Measurements from ENCODE around the gene DACT1. TPM values are rescaled to one million over a fixed set of nuclear protein-coding genes. Genes with fewer than 3 reads are reported as not detected.

Gene DACT1
- polyA plus RNA-seq, 1 of the 3 experiments (the other 2 are of a cell fraction) = 3.3 TPM

GRCh38 chr14:58650857-58651256, 13.1 kb downstream of the DACT1 start:
- TF ChIP-seq RCOR1 (IDR thresholded peaks at IDR 0.05; ENCODE audit: low read length) = no peak
- TF ChIP-seq FOSL2 (IDR thresholded peaks at IDR 0.05; ENCODE audit: borderline replicate concordance, low read depth) = no peak
- no peak for TF ChIP-seq ZBTB33 (IDR thresholded peaks at IDR 0.05; ENCODE audit: borderline replicate concordance, low read depth)
- no peak for TF ChIP-seq JUND (IDR thresholded peaks at IDR 0.05)
- TF ChIP-seq CHD2 (IDR thresholded peaks at IDR 0.05; ENCODE audit: low read length, partially characterized antibody) = no peak
- TF ChIP-seq NRF1 (IDR thresholded peaks at IDR 0.05; ENCODE audit: low read depth, low read length) = no peak
- TF ChIP-seq GATA2 (CRISPR knock-in tag; IDR thresholded peaks at IDR 0.05) = no peak
- no peak for TF ChIP-seq MAX (IDR thresholded peaks at IDR 0.05; ENCODE audit: low read depth)
- no peak for TF ChIP-seq TEAD4 (IDR thresholded peaks at IDR 0.05; ENCODE audit: borderline replicate concordance, insufficient read depth)
- no peak for TF ChIP-seq RFX5 (IDR thresholded peaks at IDR 0.05; ENCODE audit: low read length)
- DNase-seq = no peak
- no peaks in the 10 kb centered on the region for H4K20me1 ChIP-seq (ENCODE audit: insufficient read depth)
- H3K4me1 ChIP-seq (ENCODE audit: control insufficient read depth in 1 of 2, insufficient read depth in 2 of 2, low read depth in 1 of 2, low read length in 1 of 2) = no peaks in the 10 kb centered on the region
- H3K9ac ChIP-seq = no peak overlapping the region
- H3K79me2 ChIP-seq (ENCODE audit: insufficient read depth) = peaks cover 9% of the 10 kb centered on the region
- H3F3A ChIP-seq (replicated peaks; ENCODE audit: insufficient read depth) = peaks cover 20% of the 10 kb centered on the region
- no peaks in the 10 kb centered on the region for H3K9me3 ChIP-seq
- no peaks in the 10 kb centered on the region for H3K27me3 ChIP-seq (ENCODE audit: insufficient read depth)
- H3K4me2 ChIP-seq = no peak overlapping the region
- no peak overlapping the region for H2AFZ ChIP-seq (ENCODE audit: low read depth)
- 94% methylated on average over 2 of the region's 2 CpGs for WGBS (ENCODE audit: low lambda C conversion rate)
- no peak overlapping the region for H3K4me3 ChIP-seq (ENCODE audit: low read depth in 2 of 2, low read length in 1 of 2)
- H3K9me2 ChIP-seq = no peaks in the 10 kb centered on the region
- H3K27ac ChIP-seq (ENCODE audit: low read depth in 2 of 2, low read length in 1 of 2) = no peak overlapping the region
- POLR2A ChIA-PET = no interaction called here
- H3K36me3 ChIP-seq (replicated peaks in 1 of 2; ENCODE audit: control insufficient read depth in 1 of 2, insufficient read depth in 2 of 2, low read length in 1 of 2) = peaks cover 14 to 33% of the 10 kb centered on the region in 2 experiments
- CTCF ChIA-PET = interaction anchor here (1.2 to 1.9 kb wide), 2 partner anchors 12 to 273 kb away, joined by 4 to 7 read pairs; no protein-coding TSS in a partner anchor

GRCh38 chr14:58656671-58657411, 19.1 kb downstream of the DACT1 start:
- H3F3A ChIP-seq (replicated peaks; ENCODE audit: insufficient read depth) = no peaks in the 10 kb centered on the region
- DNase-seq = no peak
- no peak for TF ChIP-seq RFX5 (IDR thresholded peaks at IDR 0.05; ENCODE audit: low read length)
- TF ChIP-seq EP300 (IDR thresholded peaks at IDR 0.05; ENCODE audit: borderline replicate concordance in 1 of 2, low read depth in 1 of 2, low read length in 1 of 2) = no peak
- TF ChIP-seq TCF12 (IDR thresholded peaks at IDR 0.05) = no peak
- no peak for TF ChIP-seq ELF1 (IDR thresholded peaks at IDR 0.05)
- no peak for TF ChIP-seq SMC3 (IDR thresholded peaks at IDR 0.05; ENCODE audit: low read depth, low read length)
- no peak for TF ChIP-seq CTCF (IDR thresholded peaks at IDR 0.05)
- no peak for TF ChIP-seq NFIC (IDR thresholded peaks at IDR 0.05; ENCODE audit: borderline replicate concordance)
- no peak for TF ChIP-seq PBX3 (IDR thresholded peaks at IDR 0.05)
- TF ChIP-seq NRF1 (IDR thresholded peaks at IDR 0.05; ENCODE audit: low read depth, low read length) = no peak
- no peak for TF ChIP-seq FOXM1 (IDR thresholded peaks at IDR 0.05; ENCODE audit: low read depth)
- TF ChIP-seq ZBTB33 (IDR thresholded peaks at IDR 0.05; ENCODE audit: borderline replicate concordance, low read depth) = no peak
- no peak for TF ChIP-seq GABPA (IDR thresholded peaks at IDR 0.05; ENCODE audit: low read depth)
- TF ChIP-seq JUND (IDR thresholded peaks at IDR 0.05) = no peak
- no peak for TF ChIP-seq MEF2A (IDR thresholded peaks at IDR 0.05; ENCODE audit: borderline replicate concordance, low read depth)
- TF ChIP-seq RCOR1 (IDR thresholded peaks at IDR 0.05; ENCODE audit: low read length) = no peak
- no peak for TF ChIP-seq RAD21 (IDR thresholded peaks at IDR 0.05; ENCODE audit: low read length)
- no peaks in the 10 kb centered on the region for H3K9me2 ChIP-seq
- H3K4me1 ChIP-seq (ENCODE audit: control insufficient read depth in 1 of 2, insufficient read depth in 2 of 2, low read depth in 1 of 2, low read length in 1 of 2) = no peaks in the 10 kb centered on the region
- H3K79me2 ChIP-seq (ENCODE audit: insufficient read depth) = no peaks in the 10 kb centered on the region
- no peaks in the 10 kb centered on the region for H3K36me3 ChIP-seq (replicated peaks in 1 of 2; ENCODE audit: control insufficient read depth in 1 of 2, insufficient read depth in 2 of 2, low read length in 1 of 2)
- CTCF ChIA-PET = no interaction called here
- no peak overlapping the region for H2AFZ ChIP-seq (ENCODE audit: low read depth)
- no peak overlapping the region for H3K27ac ChIP-seq (ENCODE audit: low read depth in 2 of 2, low read length in 1 of 2)
- H4K20me1 ChIP-seq (ENCODE audit: insufficient read depth) = no peaks in the 10 kb centered on the region
- 68% methylated on average over 3 of the region's 3 CpGs for WGBS (ENCODE audit: low lambda C conversion rate)
- POLR2A ChIA-PET = no interaction called here
- H3K9me3 ChIP-seq = no peaks in the 10 kb centered on the region
- H3K27me3 ChIP-seq (ENCODE audit: insufficient read depth) = no peaks in the 10 kb centered on the region
- no peak overlapping the region for H3K9ac ChIP-seq
- no peak overlapping the region for H3K4me2 ChIP-seq
- H3K4me3 ChIP-seq (ENCODE audit: low read depth in 2 of 2, low read length in 1 of 2) = no peak overlapping the region

All from SK-N-SH (cell line).